ENCODE results near the gene ASPSCR1.

ASPSCR1 gene

DNA sequence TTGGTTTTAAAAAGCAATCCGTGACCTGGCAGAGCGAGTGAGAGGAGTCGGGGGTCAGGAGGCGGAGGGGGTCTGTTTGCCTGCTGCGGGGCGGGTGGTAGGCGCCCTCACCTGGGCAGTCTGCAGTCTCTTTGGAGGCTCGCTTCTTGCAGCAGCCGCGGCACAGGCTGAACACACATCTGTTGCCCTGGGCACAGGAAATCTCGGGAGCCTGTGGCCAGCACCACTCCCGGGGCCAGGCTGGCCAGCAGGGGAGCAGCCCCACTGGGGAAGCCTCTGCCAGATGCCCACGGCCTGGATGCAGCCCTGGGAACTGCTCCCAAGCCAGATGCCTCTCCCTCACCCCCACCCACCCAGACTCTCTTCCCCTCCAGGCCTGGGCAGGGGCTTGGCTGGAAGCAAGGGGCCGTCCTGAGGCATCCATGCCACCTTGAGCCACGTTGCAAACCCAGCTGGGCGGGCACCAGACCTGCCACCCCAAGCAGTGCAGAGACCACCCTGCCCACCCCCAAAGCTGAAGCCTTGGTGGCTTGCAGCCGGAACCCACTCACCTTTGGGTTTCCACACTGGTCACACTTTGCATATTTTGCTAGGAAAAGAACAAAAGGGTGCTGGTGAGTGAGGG is 80.9 kb downstream of the ASPSCR1 start:
- Histone ChIP-seq H3K4ac (ENCODE audit: low read length) (no peak overlapping the region), H3K36me3 (replicated peaks in 1 of 2; ENCODE audit: control insufficient read depth in 2 of 2, insufficient read depth in 2 of 2, low read length in 2 of 2) (peaks cover 70 to 98% of the 10 kb centered on the region in 2 donors), H3K27ac (replicated peaks; ENCODE audit: low read length) (no peak overlapping the region)

GRCh38 chr17:82058855-82059249 is 81.4 kb downstream of the ASPSCR1 start:
- Histone ChIP-seq H4K91ac (ENCODE audit: low read depth, low read length, poor library complexity) (no peak overlapping the region), H3K18ac (ENCODE audit: low read length) (no peak overlapping the region), H3K4me1 (ENCODE audit: control insufficient read depth in 2 of 2, insufficient read depth in 1 of 2, low read depth in 1 of 2, low read length in 2 of 2) (no peaks in the 10 kb centered on the region), H3K14ac (ENCODE audit: low read length) (no peak overlapping the region), H3K4me3 (ENCODE audit: low read length in 2 of 2) (peak overlapping the region in 1 of 2 donors; percentile 22), H2AK5ac (ENCODE audit: low read depth, low read length) (no peak overlapping the region), H2AFZ (ENCODE audit: low read length) (no peak overlapping the region), H2BK15ac (ENCODE audit: low read length) (no peak overlapping the region), H2BK12ac (ENCODE audit: low read length) (peak overlapping the region; percentile 22), H3K4ac (ENCODE audit: low read length) (no peak overlapping the region), H3K23ac (ENCODE audit: low read depth, low read length, poor library complexity) (peak overlapping the region; percentile 55), H2BK120ac (ENCODE audit: low read depth, low read length) (no peak overlapping the region), H3K79me1 (ENCODE audit: low read depth, low read length) (peaks cover 8% of the 10 kb centered on the region), H3K27ac (replicated peaks; ENCODE audit: low read length) (no peak overlapping the region), H3K9me3 (replicated peaks in 1 of 2; ENCODE audit: control insufficient read depth in 2 of 2, insufficient read depth in 1 of 2, low read depth in 1 of 2, low read length in 2 of 2) (no peaks in the 10 kb centered on the region), H3K27me3 (ENCODE audit: control insufficient read depth in 3 of 3, insufficient read depth in 3 of 3, low read depth in 1 of 3, low read length in 3 of 3) (no peaks in the 10 kb centered on the region), H3K9ac (ENCODE audit: low read depth, low read length, poor library complexity) (no peak overlapping the region), H3K4me2 (ENCODE audit: insufficient read depth, low read length, poor library complexity, severe bottlenecking) (no peak overlapping the region), H3K36me3 (replicated peaks in 1 of 2; ENCODE audit: control insufficient read depth in 2 of 2, insufficient read depth in 2 of 2, low read length in 2 of 2) (peaks cover 72 to 98% of the 10 kb centered on the region in 2 donors), H2BK5ac (ENCODE audit: low read length) (no peak overlapping the region), H4K8ac (ENCODE audit: low read depth, low read length) (no peak overlapping the region)
- DNase-seq (ENCODE audit: low spot score), result no peak
- WGBS, 2 donors (ENCODE audit: extremely low coverage in 2 of 2, insufficient read length in 2 of 2, insufficient replicate concordance in 1 of 2), result no CpG with 5 or more reads among the region's 10 CpGs

More for the DNA sequence above, 80.9 kb downstream of the ASPSCR1 start:
- Histone ChIP-seq H3K4me2 (ENCODE audit: insufficient read depth, low read length, poor library complexity, severe bottlenecking) (no peak overlapping the region), H4K8ac (ENCODE audit: low read depth, low read length) (no peak overlapping the region), H3K27me3 (ENCODE audit: control insufficient read depth in 3 of 3, insufficient read depth in 3 of 3, low read depth in 1 of 3, low read length in 3 of 3) (no peaks in the 10 kb centered on the region), H3K4me1 (ENCODE audit: control insufficient read depth in 2 of 2, insufficient read depth in 1 of 2, low read depth in 1 of 2, low read length in 2 of 2) (no peaks in the 10 kb centered on the region), H3K18ac (ENCODE audit: low read length) (no peak overlapping the region), H2BK15ac (ENCODE audit: low read length) (no peak overlapping the region), H2AFZ (ENCODE audit: low read length) (no peak overlapping the region), H3K9ac (ENCODE audit: low read depth, low read length, poor library complexity) (no peak overlapping the region), H3K14ac (ENCODE audit: low read length) (no peak overlapping the region), H2BK5ac (ENCODE audit: low read length) (no peak overlapping the region), H4K91ac (ENCODE audit: low read depth, low read length, poor library complexity) (no peak overlapping the region), H3K79me1 (ENCODE audit: low read depth, low read length) (peaks cover 8% of the 10 kb centered on the region), H3K9me3 (replicated peaks in 1 of 2; ENCODE audit: control insufficient read depth in 2 of 2, insufficient read depth in 1 of 2, low read depth in 1 of 2, low read length in 2 of 2) (no peaks in the 10 kb centered on the region), H2BK12ac (ENCODE audit: low read length) (peak overlapping the region; percentile 22), H2BK120ac (ENCODE audit: low read depth, low read length) (no peak overlapping the region), H2AK5ac (ENCODE audit: low read depth, low read length) (no peak overlapping the region), H3K4me3 (ENCODE audit: low read length in 2 of 2) (no peak overlapping the region), H3K23ac (ENCODE audit: low read depth, low read length, poor library complexity) (peak overlapping the region; percentile 55)
- WGBS, 2 donors (ENCODE audit: extremely low coverage in 2 of 2, insufficient read length in 2 of 2, insufficient replicate concordance in 1 of 2), result no CpG with 5 or more reads among the region's 17 CpGs
- no peak for DNase-seq (ENCODE audit: low spot score)

DNA sequence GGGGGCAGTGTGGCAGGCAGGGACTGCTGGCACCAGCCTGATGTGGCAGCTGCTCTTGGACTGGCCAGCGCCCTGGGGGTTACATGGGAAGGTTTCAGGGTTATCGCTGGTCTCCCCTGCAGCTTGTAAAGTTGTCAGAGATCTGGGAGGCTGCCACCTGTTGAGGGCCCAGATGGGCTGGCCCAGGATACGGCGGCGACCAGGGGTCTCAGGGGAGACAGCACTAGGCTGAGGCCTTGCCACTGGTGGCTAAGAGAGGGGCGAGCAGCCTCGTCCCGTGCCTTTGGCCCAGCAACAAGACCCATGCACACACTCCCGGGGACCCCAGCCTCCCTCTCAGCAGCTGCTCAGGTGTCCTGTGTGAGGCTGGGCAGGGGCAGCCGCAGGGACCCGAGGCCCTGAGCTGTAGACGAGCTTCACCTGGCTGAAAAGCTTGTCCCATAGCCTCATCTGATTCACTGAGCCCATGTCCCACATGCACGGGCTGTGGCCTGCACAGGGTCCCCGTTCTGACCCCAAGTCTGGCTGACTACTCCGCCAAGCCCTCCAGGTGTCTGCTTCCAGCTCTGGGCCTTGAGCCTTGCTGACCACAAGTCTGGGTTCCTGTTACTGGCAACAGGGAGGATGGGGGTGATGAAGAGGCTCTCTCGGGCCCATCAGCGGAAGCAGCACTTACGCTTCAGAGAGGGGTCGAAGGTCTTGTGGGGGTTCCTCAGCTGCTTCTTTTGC is 82.0 kb downstream of the ASPSCR1 start:
- Histone ChIP-seq H3K18ac (ENCODE audit: low read length) (no peak overlapping the region), H3K9ac (ENCODE audit: low read depth, low read length, poor library complexity) (no peak overlapping the region), H3K4ac (ENCODE audit: low read length) (no peak overlapping the region), H3K27me3 (ENCODE audit: control insufficient read depth in 3 of 3, insufficient read depth in 3 of 3, low read depth in 1 of 3, low read length in 3 of 3) (no peaks in the 10 kb centered on the region), H3K4me1 (ENCODE audit: control insufficient read depth in 2 of 2, insufficient read depth in 1 of 2, low read depth in 1 of 2, low read length in 2 of 2) (peaks cover under 1 to 1% of the 10 kb centered on the region in 2 donors), H3K14ac (ENCODE audit: low read length) (no peak overlapping the region), H3K79me1 (ENCODE audit: low read depth, low read length) (peaks cover 10% of the 10 kb centered on the region), H2BK15ac (ENCODE audit: low read length) (no peak overlapping the region), H2BK5ac (ENCODE audit: low read length) (no peak overlapping the region), H3K36me3 (replicated peaks in 1 of 2; ENCODE audit: control insufficient read depth in 2 of 2, insufficient read depth in 2 of 2, low read length in 2 of 2) (peaks cover 70 to 95% of the 10 kb centered on the region in 2 donors), H3K4me2 (ENCODE audit: insufficient read depth, low read length, poor library complexity, severe bottlenecking) (no peak overlapping the region), H2AFZ (ENCODE audit: low read length) (no peak overlapping the region), H4K91ac (ENCODE audit: low read depth, low read length, poor library complexity) (no peak overlapping the region), H2BK12ac (ENCODE audit: low read length) (no peak overlapping the region), H3K4me3 (ENCODE audit: low read length in 2 of 2) (peak overlapping the region in 1 of 2 donors; percentile 22), H3K9me3 (replicated peaks in 1 of 2; ENCODE audit: control insufficient read depth in 2 of 2, insufficient read depth in 1 of 2, low read depth in 1 of 2, low read length in 2 of 2) (no peaks in the 10 kb centered on the region), H2AK5ac (ENCODE audit: low read depth, low read length) (no peak overlapping the region), H3K27ac (replicated peaks; ENCODE audit: low read length) (no peak overlapping the region), H3K23ac (ENCODE audit: low read depth, low read length, poor library complexity) (no peak overlapping the region), H2BK120ac (ENCODE audit: low read depth, low read length) (no peak overlapping the region), H4K8ac (ENCODE audit: low read depth, low read length) (no peak overlapping the region)
- WGBS, 2 donors (ENCODE audit: extremely low coverage in 2 of 2, insufficient read length in 2 of 2, insufficient replicate concordance in 1 of 2), result no CpG with 5 or more reads among the region's 19 CpGs
- DNase-seq (ENCODE audit: low spot score), result no peak

- no peak overlapping the region for H3K27ac ChIP-seq (replicated peaks; ENCODE audit: low read length)
- no CpG with 5 or more reads among the region's 16 CpGs for WGBS, 2 donors (ENCODE audit: extremely low coverage in 2 of 2, insufficient read length in 2 of 2, insufficient replicate concordance in 1 of 2)
- H3K79me1 ChIP-seq (ENCODE audit: low read depth, low read length), result peaks cover 11% of the 10 kb centered on the region
- H3K4ac ChIP-seq (ENCODE audit: low read length), result no peak overlapping the region
- H3K18ac ChIP-seq (ENCODE audit: low read length), result no peak overlapping the region
- H3K9ac ChIP-seq (ENCODE audit: low read depth, low read length, poor library complexity), result no peak overlapping the region
- H4K91ac ChIP-seq (ENCODE audit: low read depth, low read length, poor library complexity), result no peak overlapping the region
- H2BK12ac ChIP-seq (ENCODE audit: low read length), result no peak overlapping the region
- H3K14ac ChIP-seq (ENCODE audit: low read length), result no peak overlapping the region
- H2BK5ac ChIP-seq (ENCODE audit: low read length), result no peak overlapping the region
- no peak overlapping the region for H2AFZ ChIP-seq (ENCODE audit: low read length)
- H2AK5ac ChIP-seq (ENCODE audit: low read depth, low read length), result no peak overlapping the region
- H3K4me3 ChIP-seq (ENCODE audit: low read length in 2 of 2), result no peak overlapping the region
- H2BK15ac ChIP-seq (ENCODE audit: low read length), result no peak overlapping the region
- DNase-seq (ENCODE audit: low spot score), result no peak
- H3K4me1 ChIP-seq (ENCODE audit: control insufficient read depth in 2 of 2, insufficient read depth in 1 of 2, low read depth in 1 of 2, low read length in 2 of 2), result peaks cover 4 to 7% of the 10 kb centered on the region in 2 donors
- H2BK120ac ChIP-seq (ENCODE audit: low read depth, low read length), result no peak overlapping the region
- no peak overlapping the region for H4K8ac ChIP-seq (ENCODE audit: low read depth, low read length)
- no peaks in the 10 kb centered on the region for H3K9me3 ChIP-seq (replicated peaks in 1 of 2; ENCODE audit: control insufficient read depth in 2 of 2, insufficient read depth in 1 of 2, low read depth in 1 of 2, low read length in 2 of 2)
- peaks cover 66 to 89% of the 10 kb centered on the region in 2 donors for H3K36me3 ChIP-seq (replicated peaks in 1 of 2; ENCODE audit: control insufficient read depth in 2 of 2, insufficient read depth in 2 of 2, low read length in 2 of 2)
- no peak overlapping the region for H3K23ac ChIP-seq (ENCODE audit: low read depth, low read length, poor library complexity)
- H3K27me3 ChIP-seq (ENCODE audit: control insufficient read depth in 3 of 3, insufficient read depth in 3 of 3, low read depth in 1 of 3, low read length in 3 of 3), result no peaks in the 10 kb centered on the region
- H3K4me2 ChIP-seq (ENCODE audit: insufficient read depth, low read length, poor library complexity, severe bottlenecking), result no peak overlapping the region
Measured at GRCh38 chr17:82060001-82060380, 82.6 kb downstream of the ASPSCR1 start.

All from neuronal stem cell (in vitro differentiated cells).